DMS 273 (cell line): ENCODE results near the gene KLF7.

Experiments used
- DNase-seq: peaks from one replicate; lab custom pipeline; 2025; ENCODE audit not compliant: unreplicated experiment; lab: John Stamatoyannopoulos, UW

Gene KLF7

DNA sequence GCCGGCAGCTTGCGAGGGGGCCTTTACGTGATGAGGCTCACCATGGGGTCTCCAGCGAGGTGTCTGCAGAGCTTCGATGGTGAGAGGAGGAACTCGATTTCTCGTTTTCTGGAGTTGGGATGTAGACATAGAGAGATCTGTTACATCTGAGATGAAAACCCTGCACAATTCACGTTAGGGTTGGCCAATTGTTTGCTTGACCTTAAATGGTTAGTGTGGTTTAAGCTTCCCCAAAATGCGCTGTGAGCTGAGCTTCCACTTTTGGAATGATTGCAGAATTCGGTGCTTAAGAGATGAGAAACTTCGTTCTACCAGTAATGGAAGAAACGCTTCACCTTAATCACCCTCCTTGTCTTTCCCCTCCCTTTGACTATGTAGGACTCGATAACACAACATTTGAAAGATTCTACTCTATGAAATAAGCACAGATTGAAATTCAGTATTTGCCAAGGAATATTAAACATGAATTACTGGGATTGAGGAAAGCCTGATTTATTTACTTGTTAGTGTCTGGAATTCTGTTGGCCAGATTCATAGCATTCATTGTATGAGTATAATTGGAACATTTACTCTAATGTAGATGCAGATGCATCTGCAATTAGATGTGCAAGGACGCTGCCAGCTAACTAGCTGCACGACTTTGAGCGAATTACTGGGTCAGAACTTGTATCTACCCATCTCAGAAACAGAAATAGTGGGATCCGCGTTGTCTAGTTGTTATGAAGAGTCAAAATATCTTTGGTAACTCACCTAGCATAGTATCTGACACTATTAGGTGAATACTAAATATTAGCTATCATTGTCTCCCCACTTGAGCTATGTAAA lies 1.6 kb upstream of the KLF7 start:
- DNase-seq = peak; percentile 38

DNA sequence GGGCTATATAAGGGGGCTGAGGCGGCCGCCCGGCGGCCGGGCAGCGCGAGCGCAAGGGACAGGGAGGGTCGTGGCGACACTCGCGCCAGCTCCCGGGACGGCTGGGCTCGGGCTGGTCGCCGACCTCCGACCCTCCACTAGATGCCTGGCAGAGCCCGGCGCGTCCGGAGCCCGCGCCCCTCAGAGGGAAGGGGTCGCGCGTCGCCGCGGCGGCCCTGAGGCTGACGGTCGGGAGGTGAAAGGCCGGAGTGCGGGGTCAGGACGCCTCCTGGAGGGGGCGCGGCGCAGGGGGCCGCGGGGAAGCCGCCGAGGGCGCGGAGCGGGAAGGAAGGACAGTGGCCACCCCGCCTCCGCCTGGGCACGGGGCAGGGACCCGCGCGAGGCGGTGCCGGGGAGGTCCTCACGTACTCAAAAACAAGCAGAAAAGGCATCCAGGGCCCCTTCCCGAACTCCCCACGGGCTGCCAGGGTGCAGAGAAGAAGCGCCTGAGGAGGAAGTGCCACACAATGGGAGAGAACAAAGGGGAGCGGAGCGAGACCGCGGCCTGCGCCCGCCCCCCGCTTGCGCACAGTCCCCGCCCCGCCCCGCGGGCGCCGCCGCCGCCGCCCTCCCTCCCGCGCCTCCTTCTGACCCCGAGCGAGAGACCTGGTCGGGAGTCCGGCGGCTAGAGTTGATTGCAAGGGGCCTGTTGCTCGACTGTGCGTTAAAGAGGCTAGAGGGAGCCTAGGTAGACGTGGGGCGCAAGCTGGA lies 776 bp upstream of the KLF7 start:
- DNase-seq = peak; percentile 77

DNA sequence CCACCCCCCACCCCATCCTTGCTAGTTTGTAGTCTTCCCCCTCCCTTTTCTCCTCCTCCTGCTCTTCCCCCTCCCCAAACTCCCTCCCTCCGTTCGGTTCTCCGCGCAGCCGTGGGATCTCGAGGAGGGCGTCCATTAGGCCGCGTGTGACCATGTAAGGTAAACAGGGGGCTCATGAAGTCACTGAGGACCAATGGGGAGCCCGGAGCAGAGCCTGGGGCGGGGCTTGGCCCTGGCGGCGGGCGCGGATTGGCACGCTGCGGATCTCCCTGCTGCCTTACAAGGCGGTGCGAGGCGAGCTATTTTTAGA lies 246 bp upstream of the KLF7 start:
- peak; percentile 99 for DNase-seq

GRCh38 chr2:207164006-207164831 lies 1.5 kb downstream of the KLF7 start:
- peak; percentile 74 for DNase-seq

GRCh38 chr2:207163756-207164005 lies 2.1 kb downstream of the KLF7 start:
- DNase-seq = no peak

GRCh38 chr2:207163053-207163755 lies 2.5 kb downstream of the KLF7 start:
- peak; percentile 37 for DNase-seq

DNA sequence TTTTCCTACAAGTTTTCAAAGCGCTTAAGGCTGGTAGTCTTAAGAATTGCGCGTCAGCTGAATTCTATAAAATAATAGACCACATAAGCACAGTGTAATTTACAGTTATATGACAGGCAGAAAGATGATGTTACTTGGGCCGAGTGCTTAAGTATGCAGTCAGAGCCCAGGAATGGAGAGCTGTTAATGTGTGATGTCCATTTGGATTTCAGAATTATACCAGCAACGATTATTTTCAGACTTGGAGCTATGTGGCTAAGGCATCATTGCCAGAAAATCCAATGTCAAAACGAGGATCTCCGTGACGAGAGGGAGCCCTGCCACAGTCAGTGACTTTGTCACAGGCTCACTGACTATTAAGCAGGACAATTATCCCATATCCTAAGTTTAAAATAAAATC lies 3.4 kb downstream of the KLF7 start:
- no peak for DNase-seq

DNA sequence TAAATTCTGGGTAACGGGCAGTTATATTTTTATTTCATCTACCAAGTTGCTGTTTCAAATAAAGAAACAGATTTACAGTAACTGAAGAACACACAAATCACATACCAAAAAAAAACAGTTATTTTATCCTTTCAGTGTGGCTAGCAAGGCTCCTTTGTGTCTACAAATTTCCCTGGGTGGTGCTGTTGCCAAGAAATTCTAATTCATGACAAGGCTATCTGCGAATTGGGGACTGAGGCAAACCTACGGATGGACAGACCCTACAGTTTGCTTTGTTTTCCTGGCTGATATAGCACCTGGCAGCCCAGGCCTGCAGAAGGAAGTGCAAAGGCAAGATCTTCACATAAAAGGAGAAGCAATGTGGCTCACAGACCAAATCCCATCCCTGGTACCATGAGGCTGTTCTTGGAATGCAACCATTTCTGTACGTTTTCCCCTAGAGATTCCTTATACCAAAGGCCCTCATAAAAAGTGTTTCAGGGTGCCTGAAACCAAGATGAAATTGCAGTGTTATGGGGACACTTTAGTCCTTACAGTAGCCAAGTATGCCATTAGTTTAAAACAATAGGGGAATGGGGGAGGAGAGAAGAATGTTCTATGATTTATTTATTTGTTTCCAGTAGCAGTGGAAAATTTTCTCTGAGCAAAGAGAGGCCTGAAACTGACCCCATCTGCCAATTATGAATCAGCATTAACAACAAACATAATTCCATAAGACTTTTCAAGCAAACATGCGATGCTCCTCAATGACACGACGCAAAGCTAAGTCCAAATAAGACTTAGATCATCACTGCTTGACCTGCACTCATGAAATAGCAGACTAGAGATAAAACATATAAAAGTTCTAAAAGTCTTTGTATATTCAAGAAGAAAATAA lies 4.3 kb downstream of the KLF7 start:
- peak; percentile 28 for DNase-seq

GRCh38 chr2:207160115-207160514 lies 5.6 kb downstream of the KLF7 start:
- no peak for DNase-seq

DNA sequence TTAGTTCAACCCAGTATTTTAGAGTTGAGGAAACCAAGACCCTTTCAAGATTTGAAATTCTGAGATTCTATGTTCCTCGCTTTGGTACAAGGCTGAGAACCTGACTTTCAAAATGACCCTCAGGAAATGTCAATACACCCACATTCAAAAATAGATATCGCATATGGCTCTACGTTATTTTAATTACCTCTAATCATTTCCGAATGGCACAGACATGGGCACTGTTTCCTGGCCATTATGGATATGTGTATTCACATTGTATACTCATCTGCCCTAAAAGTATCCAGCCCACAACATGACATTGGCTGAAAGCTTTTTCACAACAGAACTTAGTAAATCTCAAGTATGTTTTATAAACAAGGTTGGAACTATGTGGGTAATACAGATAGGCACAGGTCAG lies 6.7 kb downstream of the KLF7 start:
- DNase-seq = no peak

- DNase-seq = no peak
Observed at GRCh38 chr2:207157731-207158130, 8.0 kb downstream of the KLF7 start.

GRCh38 chr2:207157162-207157481 lies 8.6 kb downstream of the KLF7 start:
- DNase-seq = no peak

- no peak for DNase-seq
Observed at GRCh38 chr2:207156451-207157161, 9.1 kb downstream of the KLF7 start.

- DNase-seq = no peak
Observed at GRCh38 chr2:207155516-207156444, 10.0 kb downstream of the KLF7 start.

DNA sequence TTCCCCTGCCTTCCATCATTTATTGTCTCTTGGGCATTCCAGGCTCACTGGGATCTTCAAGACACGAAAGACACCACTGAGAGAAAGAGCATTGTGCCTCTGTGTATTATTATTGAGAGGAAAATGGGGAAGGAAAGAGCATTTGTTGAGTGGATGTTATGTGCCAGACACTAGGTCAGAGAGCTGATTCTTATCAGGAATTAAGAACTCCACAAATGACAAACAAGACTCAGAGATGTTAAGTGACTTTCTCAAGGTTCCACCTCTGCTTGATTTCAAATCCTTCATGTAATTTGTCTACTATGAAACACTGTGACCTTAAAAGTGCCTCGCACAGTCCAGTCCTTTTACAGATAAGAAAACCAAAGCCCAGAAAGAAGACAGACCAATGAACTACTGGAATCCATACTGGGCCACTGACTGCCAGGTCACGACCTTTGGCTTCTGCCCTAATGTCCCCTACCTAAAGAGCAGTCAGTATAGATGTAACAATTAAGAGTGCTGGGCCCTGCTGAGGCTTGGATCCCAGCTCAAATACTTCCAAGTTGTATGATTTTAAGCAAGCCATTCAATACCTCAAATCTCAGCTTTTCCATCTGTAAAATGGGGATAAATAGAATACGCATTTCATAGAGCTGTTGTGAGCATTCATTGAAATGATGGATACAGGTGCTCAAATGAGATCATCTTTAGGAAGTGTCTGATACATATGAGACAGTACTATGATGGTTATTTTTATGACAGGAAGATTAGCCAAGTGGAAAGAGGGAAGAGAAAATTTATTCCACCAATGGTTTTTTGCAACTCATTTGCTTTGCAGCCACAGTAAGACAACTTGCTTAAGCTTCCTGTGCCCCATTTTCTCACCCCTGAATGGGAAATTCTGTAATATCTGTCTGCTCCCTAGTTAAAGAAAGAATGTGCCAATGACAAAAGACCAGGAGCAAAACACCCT lies 10.9 kb downstream of the KLF7 start:
- no peak for DNase-seq

- DNase-seq = peak; percentile 48
Observed at GRCh38 chr2:207153266-207153975, 12.3 kb downstream of the KLF7 start.

- DNase-seq = peak; percentile 43
Observed at GRCh38 chr2:207151048-207151447, 14.7 kb downstream of the KLF7 start.
